Spleen (tissue), 7 donors: ENCODE results near the gene TMEM272.

ENCODE experiments used
- POLR2A ChIP-seq, 3 donors: fragments of 450-650 bp; IDR thresholded peaks; one replicate each; pipeline ENCODE4 v1.5.1; 2017; ENCODE audit warnings: antibody characterized with exemption in 3 of 3, mild to moderate bottlenecking in 1 of 3
- TF ChIP-seq, protein P1 (sequence below), 11 experiments: fragments of 200-600 bp in 7 of 11; fragments of 450-650 bp in 4 of 11; sonication (generic) in 4 of 11; IDR thresholded peaks in 8 of 11; conservative IDR thresholded peaks in 3 of 11; 1 replicate in 7 of 11; 2 replicates in 4 of 11; pipeline versions ENCODE4 v1.4.0 to v1.8.0; 2016 to 2021; ENCODE audit warnings: antibody characterized with exemption in 11 of 11, inconsistent platforms in 4 of 11, mild to moderate bottlenecking in 1 of 11
- donor health status: DM: no; HTN: no; CAD: no; lungs with moderate emphysema.
- donor health status: DM: no; HTN: no; CAD: no.
- donor health status: DM: no; HTN: no; CAD: no.

DNA sequence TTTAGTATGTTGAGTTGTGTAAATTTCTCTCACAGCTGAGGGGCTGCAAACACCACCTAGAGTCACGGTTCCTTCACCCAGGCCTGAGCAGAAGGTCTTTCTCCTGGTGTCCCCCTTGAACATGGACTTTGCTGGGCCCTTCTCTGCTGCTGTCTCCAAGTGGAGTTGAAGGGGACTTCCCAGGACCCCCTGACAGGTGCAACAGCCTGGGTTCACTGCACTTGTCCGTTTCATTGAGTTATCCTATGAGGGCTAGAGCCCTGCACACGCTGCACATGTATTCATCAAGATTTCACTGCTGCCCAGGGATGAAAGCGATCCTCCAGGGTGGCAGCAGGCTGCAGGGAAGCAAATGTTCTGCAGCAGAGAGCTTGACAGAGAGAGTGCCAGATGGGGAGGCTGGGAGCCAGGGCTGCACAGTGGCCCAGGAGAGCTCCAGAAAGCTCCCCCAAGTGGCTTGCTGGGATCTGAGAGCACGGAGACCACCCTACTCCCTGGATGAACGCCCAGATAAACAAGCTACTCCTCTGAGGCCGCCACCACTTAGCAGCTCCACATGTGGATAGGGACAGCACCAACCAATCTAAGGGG is 10.3 kb downstream of the TMEM272 start:
- TF ChIP-seq POLR2A (IDR thresholded peaks at IDR 0.05), result no peak
- TF ChIP-seq, protein P1, sequence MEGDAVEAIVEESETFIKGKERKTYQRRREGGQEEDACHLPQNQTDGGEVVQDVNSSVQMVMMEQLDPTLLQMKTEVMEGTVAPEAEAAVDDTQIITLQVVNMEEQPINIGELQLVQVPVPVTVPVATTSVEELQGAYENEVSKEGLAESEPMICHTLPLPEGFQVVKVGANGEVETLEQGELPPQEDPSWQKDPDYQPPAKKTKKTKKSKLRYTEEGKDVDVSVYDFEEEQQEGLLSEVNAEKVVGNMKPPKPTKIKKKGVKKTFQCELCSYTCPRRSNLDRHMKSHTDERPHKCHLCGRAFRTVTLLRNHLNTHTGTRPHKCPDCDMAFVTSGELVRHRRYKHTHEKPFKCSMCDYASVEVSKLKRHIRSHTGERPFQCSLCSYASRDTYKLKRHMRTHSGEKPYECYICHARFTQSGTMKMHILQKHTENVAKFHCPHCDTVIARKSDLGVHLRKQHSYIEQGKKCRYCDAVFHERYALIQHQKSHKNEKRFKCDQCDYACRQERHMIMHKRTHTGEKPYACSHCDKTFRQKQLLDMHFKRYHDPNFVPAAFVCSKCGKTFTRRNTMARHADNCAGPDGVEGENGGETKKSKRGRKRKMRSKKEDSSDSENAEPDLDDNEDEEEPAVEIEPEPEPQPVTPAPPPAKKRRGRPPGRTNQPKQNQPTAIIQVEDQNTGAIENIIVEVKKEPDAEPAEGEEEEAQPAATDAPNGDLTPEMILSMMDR (IDR thresholded peaks at IDR 0.05 in 8 of 11, conservative IDR thresholded peaks at IDR 0.05 in 3 of 11), result no peak
